AG09309 (cell line): Measurements from ENCODE around the gene TYMP.

Experiments used
- DNase-seq: peaks from one replicate; pipeline ENCODE4 v3.0.0-alpha.2; 2010; ENCODE audit warnings: low read depth
- H3K4me3 ChIP-seq: 2 replicates; pipeline ENCODE4 v1.5.1; 2011; ENCODE audit warnings: mild to moderate bottlenecking, low read depth, low read length, moderate library complexity; ENCODE audit not compliant: control insufficient read depth
- CTCF ChIP-seq: IDR thresholded peaks from 2 replicates; pipeline ENCODE4 v1.5.1; 2011; ENCODE audit warnings: mild to moderate bottlenecking, low read depth, low read length, inconsistent platforms; ENCODE audit not compliant: insufficient read depth, control insufficient read depth; ENCODE audit errors: missing control alignments

The TYMP gene

GRCh38 chr22:50562523-50563412, 33.0 kb upstream of the TYMP start, which contains the start of gene SYCE3:
Gene SYCE3, minus strand, starts transcription at chr22:50562919. Its CDS starts 6,514 bp downstream, at chr22:50556405.
- TF ChIP-seq CTCF: peak; percentile 83
- peak within 1 kb of the TSS; percentile 78 for H3K4me3 ChIP-seq
- DNase-seq: no peak

GRCh38 chr22:50561401-50562358, 31.9 kb upstream of the TYMP start:
- no peak for TF ChIP-seq CTCF
- DNase-seq: no peak

GRCh38 chr22:50560034-50560433, 30.2 kb upstream of the TYMP start:
- TF ChIP-seq CTCF: no peak
- no peak for DNase-seq
- H3K4me3 ChIP-seq: no peak overlapping the region

More at GRCh38 chr22:50561401-50562358, 31.9 kb upstream of the TYMP start:
- H3K4me3 ChIP-seq: no peak overlapping the region

GRCh38 chr22:50556703-50557102, 26.9 kb upstream of the TYMP start:
- DNase-seq: no peak
- H3K4me3 ChIP-seq: no peak overlapping the region
- no peak for TF ChIP-seq CTCF

GRCh38 chr22:50553310-50553709, 23.5 kb upstream of the TYMP start:
- no peak for DNase-seq
- no peak for TF ChIP-seq CTCF
- no peak overlapping the region for H3K4me3 ChIP-seq

GRCh38 chr22:50551160-50551752, 21.4 kb upstream of the TYMP start:
- DNase-seq: no peak
- TF ChIP-seq CTCF: no peak
- no peak overlapping the region for H3K4me3 ChIP-seq
